Measurements from ENCODE around the gene BACH2. TPM values are rescaled to one million over a fixed set of nuclear protein-coding genes. Genes with fewer than 3 reads are reported as not detected.

Gene BACH2
- total and polyA plus RNA-seq, 2 experiments from 2014 or later, result 1.6 to 5.7 TPM

- TF ChIP-seq, protein P1, sequence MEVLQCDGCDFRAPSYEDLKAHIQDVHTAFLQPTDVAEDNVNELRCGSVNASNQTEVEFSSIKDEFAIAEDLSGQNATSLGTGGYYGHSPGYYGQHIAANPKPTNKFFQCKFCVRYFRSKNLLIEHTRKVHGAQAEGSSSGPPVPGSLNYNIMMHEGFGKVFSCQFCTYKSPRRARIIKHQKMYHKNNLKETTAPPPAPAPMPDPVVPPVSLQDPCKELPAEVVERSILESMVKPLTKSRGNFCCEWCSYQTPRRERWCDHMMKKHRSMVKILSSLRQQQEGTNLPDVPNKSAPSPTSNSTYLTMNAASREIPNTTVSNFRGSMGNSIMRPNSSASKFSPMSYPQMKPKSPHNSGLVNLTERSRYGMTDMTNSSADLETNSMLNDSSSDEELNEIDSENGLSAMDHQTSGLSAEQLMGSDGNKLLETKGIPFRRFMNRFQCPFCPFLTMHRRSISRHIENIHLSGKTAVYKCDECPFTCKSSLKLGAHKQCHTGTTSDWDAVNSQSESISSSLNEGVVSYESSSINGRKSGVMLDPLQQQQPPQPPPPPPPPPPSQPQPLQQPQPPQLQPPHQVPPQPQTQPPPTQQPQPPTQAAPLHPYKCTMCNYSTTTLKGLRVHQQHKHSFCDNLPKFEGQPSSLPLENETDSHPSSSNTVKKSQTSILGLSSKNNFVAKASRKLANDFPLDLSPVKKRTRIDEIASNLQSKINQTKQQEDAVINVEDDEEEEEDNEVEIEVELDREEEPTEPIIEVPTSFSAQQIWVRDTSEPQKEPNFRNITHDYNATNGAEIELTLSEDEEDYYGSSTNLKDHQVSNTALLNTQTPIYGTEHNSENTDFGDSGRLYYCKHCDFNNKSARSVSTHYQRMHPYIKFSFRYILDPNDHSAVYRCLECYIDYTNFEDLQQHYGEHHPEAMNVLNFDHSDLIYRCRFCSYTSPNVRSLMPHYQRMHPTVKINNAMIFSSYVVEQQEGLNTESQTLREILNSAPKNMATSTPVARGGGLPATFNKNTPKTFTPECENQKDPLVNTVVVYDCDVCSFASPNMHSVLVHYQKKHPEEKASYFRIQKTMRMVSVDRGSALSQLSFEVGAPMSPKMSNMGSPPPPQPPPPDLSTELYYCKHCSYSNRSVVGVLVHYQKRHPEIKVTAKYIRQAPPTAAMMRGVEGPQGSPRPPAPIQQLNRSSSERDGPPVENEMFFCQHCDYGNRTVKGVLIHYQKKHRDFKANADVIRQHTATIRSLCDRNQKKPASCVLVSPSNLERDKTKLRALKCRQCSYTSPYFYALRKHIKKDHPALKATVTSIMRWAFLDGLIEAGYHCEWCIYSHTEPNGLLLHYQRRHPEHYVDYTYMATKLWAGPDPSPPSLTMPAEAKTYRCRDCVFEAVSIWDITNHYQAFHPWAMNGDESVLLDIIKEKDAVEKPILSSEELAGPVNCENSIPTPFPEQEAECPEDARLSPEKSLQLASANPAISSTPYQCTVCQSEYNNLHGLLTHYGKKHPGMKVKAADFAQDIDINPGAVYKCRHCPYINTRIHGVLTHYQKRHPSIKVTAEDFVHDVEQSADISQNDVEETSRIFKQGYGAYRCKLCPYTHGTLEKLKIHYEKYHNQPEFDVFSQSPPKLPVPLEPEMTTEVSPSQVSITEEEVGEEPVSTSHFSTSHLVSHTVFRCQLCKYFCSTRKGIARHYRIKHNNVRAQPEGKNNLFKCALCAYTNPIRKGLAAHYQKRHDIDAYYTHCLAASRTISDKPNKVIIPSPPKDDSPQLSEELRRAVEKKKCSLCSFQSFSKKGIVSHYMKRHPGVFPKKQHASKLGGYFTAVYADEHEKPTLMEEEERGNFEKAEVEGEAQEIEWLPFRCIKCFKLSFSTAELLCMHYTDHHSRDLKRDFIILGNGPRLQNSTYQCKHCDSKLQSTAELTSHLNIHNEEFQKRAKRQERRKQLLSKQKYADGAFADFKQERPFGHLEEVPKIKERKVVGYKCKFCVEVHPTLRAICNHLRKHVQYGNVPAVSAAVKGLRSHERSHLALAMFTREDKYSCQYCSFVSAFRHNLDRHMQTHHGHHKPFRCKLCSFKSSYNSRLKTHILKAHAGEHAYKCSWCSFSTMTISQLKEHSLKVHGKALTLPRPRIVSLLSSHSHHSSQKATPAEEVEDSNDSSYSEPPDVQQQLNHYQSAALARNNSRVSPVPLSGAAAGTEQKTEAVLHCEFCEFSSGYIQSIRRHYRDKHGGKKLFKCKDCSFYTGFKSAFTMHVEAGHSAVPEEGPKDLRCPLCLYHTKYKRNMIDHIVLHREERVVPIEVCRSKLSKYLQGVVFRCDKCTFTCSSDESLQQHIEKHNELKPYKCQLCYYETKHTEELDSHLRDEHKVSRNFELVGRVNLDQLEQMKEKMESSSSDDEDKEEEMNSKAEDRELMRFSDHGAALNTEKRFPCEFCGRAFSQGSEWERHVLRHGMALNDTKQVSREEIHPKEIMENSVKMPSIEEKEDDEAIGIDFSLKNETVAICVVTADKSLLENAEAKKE (CRISPR knock-in tag; IDR thresholded peaks at IDR 0.05), result no peak
- TF ChIP-seq, protein P2, sequence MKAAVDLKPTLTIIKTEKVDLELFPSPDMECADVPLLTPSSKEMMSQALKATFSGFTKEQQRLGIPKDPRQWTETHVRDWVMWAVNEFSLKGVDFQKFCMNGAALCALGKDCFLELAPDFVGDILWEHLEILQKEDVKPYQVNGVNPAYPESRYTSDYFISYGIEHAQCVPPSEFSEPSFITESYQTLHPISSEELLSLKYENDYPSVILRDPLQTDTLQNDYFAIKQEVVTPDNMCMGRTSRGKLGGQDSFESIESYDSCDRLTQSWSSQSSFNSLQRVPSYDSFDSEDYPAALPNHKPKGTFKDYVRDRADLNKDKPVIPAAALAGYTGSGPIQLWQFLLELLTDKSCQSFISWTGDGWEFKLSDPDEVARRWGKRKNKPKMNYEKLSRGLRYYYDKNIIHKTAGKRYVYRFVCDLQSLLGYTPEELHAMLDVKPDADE (IDR thresholded peaks at IDR 0.05), result no peak
- TF ChIP-seq CREB1 (CRISPR knock-in tag; IDR thresholded peaks at IDR 0.05; ENCODE audit: low read depth) (no peak), CTCF (conservative IDR thresholded peaks at IDR 0.05; ENCODE audit: low read depth in 2 of 2) (no peak), EZH2 (IDR thresholded peaks at IDR 0.05; ENCODE audit: low read depth, unreplicated experiment) (no peak)
Measured at GRCh38 chr6:90187437-90188121, 109.1 kb downstream of the BACH2 start (continued).

Measured in GM23338 (cell line).